ENCODE measurements around the gene FLCN. TPM values are rescaled to one million over a fixed set of nuclear protein-coding genes. Genes with fewer than 3 reads are reported as not detected.

FLCN gene
- total and polyA plus RNA-seq, 12 donors, result 10.2 to 101 (median 34.3) TPM

GRCh38 chr17:17167986-17168385 lies 69.0 kb downstream of the FLCN start:
- Histone ChIP-seq H3K36me3 (replicated peaks in 1 of 2) (peaks cover 0 to 71% of the 10 kb centered on the region in 2 donors), H3K27me3 (no peaks in the 10 kb centered on the region), H3K9me3 (replicated peaks in 1 of 3) (no peaks in the 10 kb centered on the region), H3K4me3 (no peak overlapping the region), H3K4me1 (replicated peaks in 1 of 2) (no peaks in the 10 kb centered on the region), H3K27ac (no peak overlapping the region)
- intact Hi-C loops (cut with DNase I), result no loop called here
- TF ChIP-seq POLR2A (IDR thresholded peaks at IDR 0.05) (no peak), CTCF (IDR thresholded peaks at IDR 0.05) (no peak)
- no peak for DNase-seq
- 95 to 100% (median 96%) methylated on average over 7 to 10 of the region's 10 CpGs for WGBS, 4 donors

- no peaks in the 10 kb centered on the region for H3K27me3 ChIP-seq
- peaks cover 0 to 3% of the 10 kb centered on the region in 2 donors for H3K4me1 ChIP-seq (replicated peaks in 1 of 2)
- H3K36me3 ChIP-seq (replicated peaks in 1 of 2), result peaks cover 0 to 71% of the 10 kb centered on the region in 2 donors
- no peak for TF ChIP-seq CTCF (IDR thresholded peaks at IDR 0.05)
- no peak for TF ChIP-seq POLR2A (IDR thresholded peaks at IDR 0.05)
- no peak overlapping the region for H3K27ac ChIP-seq
- no peak for DNase-seq
- no peak overlapping the region for H3K4me3 ChIP-seq
- 93 to 97% (median 95%) methylated on average over 3 to 10 of the region's 10 CpGs for WGBS, 4 donors
- intact Hi-C loops (cut with DNase I), result no loop called here
- H3K9me3 ChIP-seq (replicated peaks in 1 of 3), result no peaks in the 10 kb centered on the region
Observed at GRCh38 chr17:17167356-17167755, 69.6 kb downstream of the FLCN start.

GRCh38 chr17:17166446-17166845 lies 70.5 kb downstream of the FLCN start:
- Histone ChIP-seq H3K4me1 (replicated peaks in 1 of 2) (peaks cover 0 to 3% of the 10 kb centered on the region in 2 donors), H3K4me3 (no peak overlapping the region), H3K9me3 (replicated peaks in 1 of 3) (no peaks in the 10 kb centered on the region), H3K27me3 (no peaks in the 10 kb centered on the region), H3K36me3 (replicated peaks in 1 of 2) (peaks cover 0 to 71% of the 10 kb centered on the region in 2 donors), H3K27ac (no peak overlapping the region)
- intact Hi-C loops (cut with DNase I), result no loop called here
- DNase-seq, result no peak
- WGBS, 4 donors, result 89 to 100% (median 97%) methylated on average over 1 to 8 of the region's 8 CpGs
- TF ChIP-seq CTCF (IDR thresholded peaks at IDR 0.05) (no peak), POLR2A (IDR thresholded peaks at IDR 0.05) (no peak)

- H3K4me3 ChIP-seq, result no peak overlapping the region
- H3K27ac ChIP-seq, result no peak overlapping the region
- WGBS, 4 donors, result 94 to 98% (median 97%) methylated on average over 12 to 23 of the region's 23 CpGs
- peaks cover 0 to 3% of the 10 kb centered on the region in 2 donors for H3K4me1 ChIP-seq (replicated peaks in 1 of 2)
- TF ChIP-seq CTCF (IDR thresholded peaks at IDR 0.05) (no peak), POLR2A (IDR thresholded peaks at IDR 0.05) (no peak)
- peaks cover 0 to 73% of the 10 kb centered on the region in 2 donors for H3K36me3 ChIP-seq (replicated peaks in 1 of 2)
- intact Hi-C loops (cut with DNase I), result no loop called here
- no peaks in the 10 kb centered on the region for H3K27me3 ChIP-seq
- no peaks in the 10 kb centered on the region for H3K9me3 ChIP-seq (replicated peaks in 1 of 3)
- DNase-seq, result no peak
Observed at GRCh38 chr17:17165666-17166308, 71.2 kb downstream of the FLCN start.

Measured in adrenal gland (tissue), 12 donors.